Duodenal mucosa (tissue), 2 donors: ENCODE results near the gene SCAMP4.

Experiments used
- H3K27ac ChIP-seq: one replicate; pipeline ENCODE4 v1.7.0; 2013; ENCODE audit warnings: low read depth, low read length
- H3K27me3 ChIP-seq, 2 donors: one replicate each; pipeline ENCODE4 v1.7.0; 2013; ENCODE audit warnings: low read length in 2 of 2, control low read depth in 1 of 2; ENCODE audit not compliant: insufficient read depth in 2 of 2, control insufficient read depth in 1 of 2
- H3K36me3 ChIP-seq, 2 donors: one replicate each; pipeline ENCODE4 v1.7.0; 2013; ENCODE audit warnings: low read length in 2 of 2, control low read depth in 1 of 2; ENCODE audit not compliant: insufficient read depth in 2 of 2, control insufficient read depth in 1 of 2
- H3K4me1 ChIP-seq, 2 donors: one replicate each; pipeline ENCODE4 v1.7.0; 2013; ENCODE audit warnings: low read length in 2 of 2, control low read depth in 1 of 2; ENCODE audit not compliant: insufficient read depth in 2 of 2, control insufficient read depth in 1 of 2
- H3K4me3 ChIP-seq, 2 donors: one replicate each; pipeline ENCODE4 v1.7.0; 2013; ENCODE audit warnings: low read length in 2 of 2, low read depth in 1 of 2
- H3K9ac ChIP-seq, 2 donors: one replicate each; pipeline ENCODE4 v1.7.0; 2013; ENCODE audit warnings: low read length in 2 of 2, low read depth in 1 of 2
- H3K9me3 ChIP-seq, 2 donors: one replicate each; pipeline ENCODE4 v1.7.0; 2013; ENCODE audit warnings: low read length in 2 of 2, control low read depth in 1 of 2; ENCODE audit not compliant: control insufficient read depth in 1 of 2

The SCAMP4 gene

DNA sequence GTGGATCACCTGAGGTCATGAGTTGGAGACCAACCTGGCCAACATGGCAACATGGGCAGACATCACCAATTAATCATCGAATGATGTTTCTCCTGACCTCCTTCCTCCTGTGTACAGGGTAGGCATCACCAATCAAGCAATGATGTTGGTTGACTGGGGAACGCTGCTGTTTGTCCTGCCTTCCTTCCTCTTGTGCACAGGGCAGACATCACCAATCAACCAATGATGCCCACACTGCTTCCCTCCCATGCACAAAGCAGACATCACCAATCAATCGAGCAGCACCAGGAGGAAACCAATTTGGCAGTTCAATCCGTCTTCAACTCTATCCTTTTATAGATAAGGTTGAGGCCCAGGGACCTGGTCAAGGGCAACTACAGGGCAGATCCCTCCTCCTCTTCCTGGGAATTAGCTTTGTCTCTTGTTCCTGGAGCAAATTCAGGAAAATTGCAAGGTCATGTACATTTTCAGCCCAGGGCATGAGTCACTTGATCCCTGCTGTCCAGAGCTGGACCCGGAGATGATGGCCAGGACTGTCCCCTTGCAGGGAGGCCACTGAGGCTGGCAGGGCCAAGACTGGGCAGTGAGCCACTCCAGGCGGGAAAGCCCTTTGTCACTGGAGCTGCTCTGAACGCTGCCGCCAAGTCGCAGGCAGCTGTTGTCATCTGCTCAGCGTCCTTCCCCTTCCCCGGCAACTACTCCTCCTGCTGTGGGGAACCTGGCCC, 30.4 kb downstream of the SCAMP4 start:
- no peak overlapping the region for H3K27ac ChIP-seq
- no peaks in the 10 kb centered on the region for H3K9me3 ChIP-seq
- no peak overlapping the region for H3K9ac ChIP-seq
- peaks cover 7 to 10% of the 10 kb centered on the region in 2 donors for H3K4me1 ChIP-seq
- H3K36me3 ChIP-seq = no peaks in the 10 kb centered on the region
- no peaks in the 10 kb centered on the region for H3K27me3 ChIP-seq
- H3K4me3 ChIP-seq = no peak overlapping the region

DNA sequence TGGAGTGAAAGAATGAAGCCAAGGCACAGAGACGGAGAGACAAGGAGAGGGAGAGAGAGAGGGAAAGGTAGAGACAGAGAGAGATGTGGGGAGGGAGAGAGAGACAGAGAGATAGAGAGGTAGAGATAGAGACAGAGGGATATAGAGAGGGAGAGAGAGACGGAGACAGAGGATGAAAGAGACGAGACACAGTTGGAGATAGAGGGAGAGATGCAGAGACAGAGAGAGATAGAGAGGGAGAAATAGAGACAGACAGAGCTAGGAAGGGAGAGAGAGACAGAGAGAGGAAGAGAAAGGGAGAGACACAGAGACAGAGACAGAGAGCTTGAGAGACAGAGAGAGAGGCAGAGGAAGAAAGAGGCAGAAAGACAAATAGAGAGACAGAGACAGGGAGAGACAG, 31.2 kb downstream of the SCAMP4 start:
- no peak overlapping the region for H3K9ac ChIP-seq
- no peak overlapping the region for H3K27ac ChIP-seq
- no peaks in the 10 kb centered on the region for H3K9me3 ChIP-seq
- peaks cover 7 to 10% of the 10 kb centered on the region in 2 donors for H3K4me1 ChIP-seq
- no peak overlapping the region for H3K4me3 ChIP-seq
- H3K27me3 ChIP-seq = no peaks in the 10 kb centered on the region
- no peaks in the 10 kb centered on the region for H3K36me3 ChIP-seq

DNA sequence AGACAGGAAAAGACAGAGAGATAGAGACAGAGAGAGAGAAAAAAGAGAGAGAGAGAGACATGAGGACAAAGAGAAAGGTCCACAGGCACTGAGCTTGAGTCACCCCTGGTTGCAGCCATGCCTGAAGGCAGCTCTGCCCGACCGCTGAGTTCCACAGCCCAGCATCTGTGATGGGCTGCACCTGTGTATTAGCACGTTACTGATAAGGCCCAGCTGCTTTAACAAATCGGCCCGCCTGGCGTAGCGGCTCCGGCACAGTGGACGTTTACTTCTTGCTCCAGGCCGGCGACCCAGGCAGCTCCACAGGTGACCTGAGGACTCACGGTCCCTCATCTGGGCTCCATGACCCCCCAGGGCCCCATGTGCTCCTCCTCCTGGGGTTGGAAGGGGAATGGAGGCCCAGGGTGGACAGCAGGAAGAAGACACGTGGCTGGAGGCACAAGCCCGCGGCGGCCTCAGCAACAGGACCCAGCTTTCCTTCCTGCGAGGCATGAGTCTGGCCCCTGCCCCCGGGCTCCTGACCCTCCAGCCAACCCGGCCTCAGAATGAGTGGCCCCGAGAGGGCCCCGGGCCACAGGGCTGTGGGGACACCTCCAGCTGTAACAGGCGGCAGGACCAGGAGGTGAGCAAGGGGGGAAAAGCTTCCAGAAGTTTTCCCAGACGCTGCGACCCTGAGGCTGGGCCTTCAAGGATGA, 31.9 kb downstream of the SCAMP4 start:
- Histone ChIP-seq H3K4me3 (no peak overlapping the region), H3K9me3 (no peaks in the 10 kb centered on the region), H3K27ac (no peak overlapping the region), H3K4me1 (peaks cover 7 to 10% of the 10 kb centered on the region in 2 donors), H3K27me3 (no peaks in the 10 kb centered on the region), H3K36me3 (no peaks in the 10 kb centered on the region), H3K9ac (no peak overlapping the region)

DNA sequence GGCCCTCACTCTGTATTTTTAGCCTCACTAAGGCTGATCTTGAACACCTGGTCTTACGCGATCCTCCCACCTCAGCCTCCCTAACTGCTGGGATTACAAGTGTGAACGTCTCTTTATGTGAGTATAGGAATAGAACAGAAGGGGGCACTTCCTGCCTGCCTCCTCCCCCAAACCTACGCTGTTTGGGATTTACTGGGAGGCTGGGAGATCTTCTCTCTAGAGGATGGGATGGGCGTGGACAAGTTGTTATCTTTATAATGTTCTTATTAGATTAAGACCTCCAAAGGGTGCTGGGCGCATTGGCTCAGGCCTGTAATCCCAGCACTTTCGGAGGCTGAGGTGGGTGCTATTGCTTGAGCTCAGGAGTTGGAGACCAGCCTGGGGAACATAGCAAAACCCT, 32.9 kb downstream of the SCAMP4 start:
- no peak overlapping the region for H3K9ac ChIP-seq
- H3K36me3 ChIP-seq = no peaks in the 10 kb centered on the region
- no peak overlapping the region for H3K27ac ChIP-seq

DNA sequence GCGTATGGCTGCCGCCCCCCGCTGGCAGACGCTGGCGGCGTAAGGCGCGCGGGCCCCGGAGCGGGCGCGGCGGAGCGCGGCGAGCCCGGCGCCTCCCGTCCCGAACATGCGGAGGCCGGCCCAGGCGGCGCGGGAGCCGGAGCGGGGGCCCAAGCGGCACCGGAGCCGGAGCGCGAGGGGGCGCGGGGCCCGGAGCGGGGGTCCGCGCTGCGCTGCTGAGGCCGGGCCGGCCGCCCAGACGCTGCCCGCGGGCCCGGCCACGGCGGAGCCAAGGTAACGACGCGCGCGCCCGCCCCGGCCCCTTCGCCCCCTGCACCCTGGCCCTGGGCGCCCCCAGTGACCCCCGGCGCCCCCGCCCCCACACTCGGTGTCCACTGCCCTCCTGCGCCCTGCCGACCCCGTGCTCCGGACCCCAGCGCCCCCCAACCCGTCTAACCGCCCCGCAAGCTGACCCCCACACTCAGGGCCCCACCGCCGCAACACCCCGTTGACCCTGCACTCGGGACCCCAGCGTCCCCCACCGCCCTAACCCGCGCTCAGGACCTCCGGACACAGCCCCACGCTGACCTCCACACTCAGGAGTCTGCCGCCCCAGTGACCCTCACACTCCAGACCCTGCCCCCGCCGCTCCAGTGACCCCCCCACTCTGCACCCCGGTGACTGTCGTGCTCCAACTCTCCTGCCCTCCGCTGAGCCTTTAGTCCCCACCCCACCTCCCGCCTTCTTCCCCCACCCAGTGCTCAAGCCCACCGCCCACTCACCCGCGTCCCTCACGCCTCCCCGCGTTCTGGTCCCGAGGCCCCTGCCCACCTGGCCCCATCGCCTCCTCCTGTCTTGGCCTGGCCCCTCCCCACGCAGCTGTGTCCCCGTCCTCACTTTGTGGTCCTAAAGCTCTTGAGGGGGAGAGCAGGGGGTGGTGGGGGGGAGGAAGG, 36.2 kb downstream of the SCAMP4 start, which contains the start of gene CSNK1G2:
CSNK1G2 (plus strand) TSS at position 27 of the 932 bp plus-strand sequence. CDS start 28,601 bp downstream, outside the sequence.
- Histone ChIP-seq H3K9me3 (no peaks in the 10 kb centered on the region), H3K9ac (peak within 1 kb of the TSS; percentile 93 to 97), H3K27ac (peak within 1 kb of the TSS; percentile 94), H3K4me3 (peak within 1 kb of the TSS; percentile 84 to 97), H3K36me3 (no peaks in the 10 kb centered on the region), H3K4me1 (peaks cover 17 to 34% of the 10 kb centered on the region in 2 donors), H3K27me3 (no peaks in the 10 kb centered on the region)

More for the DNA sequence above, 32.9 kb downstream of the SCAMP4 start:
- Histone ChIP-seq H3K4me3 (no peak overlapping the region), H3K9me3 (no peaks in the 10 kb centered on the region), H3K27me3 (no peaks in the 10 kb centered on the region), H3K4me1 (peaks cover 11 to 15% of the 10 kb centered on the region in 2 donors)

DNA sequence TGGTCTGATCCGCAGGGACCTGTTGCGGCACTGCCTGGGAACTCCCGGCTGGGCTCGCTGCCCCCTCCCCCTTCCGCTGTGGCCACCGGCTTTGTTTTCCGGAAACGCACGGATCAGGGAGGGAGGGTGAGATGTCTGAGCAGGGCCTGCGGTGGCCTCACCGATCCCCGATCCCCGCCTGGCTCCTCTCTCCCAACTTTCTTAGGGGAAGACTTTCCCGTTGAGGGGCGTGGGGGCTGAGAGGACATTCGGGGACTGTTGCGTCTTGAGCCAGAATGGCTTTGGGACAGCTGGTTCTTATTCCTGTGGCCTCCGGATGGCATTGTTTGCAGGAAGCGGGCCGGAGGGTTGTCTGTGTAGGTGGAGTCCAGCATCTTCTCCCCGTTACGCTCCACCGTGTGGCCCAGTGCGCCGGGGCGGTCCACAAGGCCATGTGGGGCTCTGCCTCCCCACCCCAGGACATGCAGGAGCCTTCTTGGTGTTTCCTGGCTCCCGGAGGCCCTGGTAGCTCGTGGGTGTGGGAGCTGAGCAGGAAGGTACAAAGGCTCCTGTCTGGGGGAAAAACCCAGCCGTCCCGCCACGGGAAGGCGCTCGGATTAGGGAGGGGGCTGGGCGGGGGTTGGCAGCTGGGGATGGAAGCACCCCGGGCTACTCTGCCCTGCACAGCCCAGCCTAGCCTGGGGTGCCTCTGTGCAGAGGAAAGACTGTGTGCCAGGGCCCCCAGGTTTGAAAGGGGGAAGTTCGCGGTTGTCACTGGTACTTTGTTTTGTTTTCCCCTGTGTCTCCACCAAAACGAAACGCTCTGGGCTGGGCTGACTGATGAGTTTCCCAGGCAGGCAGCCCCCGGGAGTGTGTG, 37.1 kb downstream of the SCAMP4 start:
- Histone ChIP-seq H3K9me3 (no peaks in the 10 kb centered on the region), H3K4me3 (peak overlapping the region; percentile 82 to 97), H3K27ac (peak overlapping the region; percentile 94), H3K36me3 (no peaks in the 10 kb centered on the region), H3K4me1 (peaks cover 17 to 34% of the 10 kb centered on the region in 2 donors), H3K9ac (peak overlapping the region; percentile 76 to 83), H3K27me3 (no peaks in the 10 kb centered on the region)

DNA sequence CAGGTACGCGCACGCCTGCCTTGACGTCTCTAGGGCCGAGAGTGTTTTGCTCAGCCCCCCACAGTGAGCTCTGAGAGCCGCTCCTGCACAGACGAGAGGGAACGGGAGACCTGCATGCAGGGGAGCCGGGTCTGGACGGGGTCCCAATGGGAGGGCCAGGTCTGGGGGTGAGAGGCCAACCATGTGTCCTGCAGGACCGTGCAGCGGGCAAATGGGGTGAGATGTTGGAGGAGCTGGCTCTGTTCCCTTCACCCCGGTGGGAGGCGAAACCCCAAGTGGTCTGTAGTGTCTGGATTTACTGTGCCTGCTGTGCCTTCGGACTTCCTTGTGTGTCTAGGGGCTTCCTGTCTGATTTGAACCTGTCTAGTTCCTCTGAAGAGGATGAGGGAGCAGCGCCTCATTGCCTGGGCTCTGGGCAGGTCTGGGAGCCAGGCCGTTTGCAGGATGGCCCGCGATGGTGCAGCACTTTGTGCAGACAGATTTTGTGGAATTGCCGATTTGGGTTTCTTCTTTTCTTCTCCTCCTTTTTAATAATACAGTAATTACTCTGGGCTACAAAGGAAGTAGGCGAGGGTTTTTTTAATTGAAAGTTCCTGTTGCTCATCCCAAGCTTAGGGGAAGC, 37.8 kb downstream of the SCAMP4 start:
- H3K27me3 ChIP-seq = no peaks in the 10 kb centered on the region
- no peaks in the 10 kb centered on the region for H3K9me3 ChIP-seq
- peak overlapping the region; percentile 76 to 83 for H3K9ac ChIP-seq
- peaks cover 17 to 34% of the 10 kb centered on the region in 2 donors for H3K4me1 ChIP-seq
- H3K27ac ChIP-seq = peak overlapping the region; percentile 25
- H3K4me3 ChIP-seq = peak overlapping the region; percentile 82 to 97
- H3K36me3 ChIP-seq = no peaks in the 10 kb centered on the region

DNA sequence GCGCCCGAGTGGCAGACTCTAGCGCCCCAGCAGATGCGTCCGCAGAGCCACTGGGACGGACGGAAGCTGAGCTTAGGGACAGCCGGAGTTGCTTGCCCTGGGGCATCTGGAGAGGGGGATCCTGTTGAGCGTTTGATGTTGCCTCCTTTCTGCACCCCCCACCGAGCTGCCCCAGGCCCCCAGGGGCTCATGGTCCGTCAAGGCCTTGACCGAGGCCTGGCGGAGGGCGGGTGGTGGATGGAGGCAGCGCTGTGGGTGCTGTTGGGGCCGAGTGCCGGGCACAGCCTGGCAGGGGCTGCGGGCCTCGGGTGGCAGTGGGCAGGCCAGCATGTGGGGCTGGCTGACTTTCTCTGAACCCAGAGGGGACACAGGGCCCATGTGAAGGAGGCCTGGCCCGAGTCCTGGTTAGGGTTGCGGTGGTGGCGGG, 38.5 kb downstream of the SCAMP4 start:
- Histone ChIP-seq H3K27ac (no peak overlapping the region), H3K4me1 (peaks cover 17 to 34% of the 10 kb centered on the region in 2 donors), H3K36me3 (peaks cover 0 to under 1% of the 10 kb centered on the region in 2 donors), H3K9ac (no peak overlapping the region), H3K4me3 (peak overlapping the region in 1 of 2 donors; percentile 82), H3K27me3 (no peaks in the 10 kb centered on the region), H3K9me3 (no peaks in the 10 kb centered on the region)
